Neural crest cell (in vitro differentiated cells): ENCODE measurements around the gene PCED1A. TPM values are rescaled to one million over a fixed set of nuclear protein-coding genes. Genes with fewer than 3 reads are reported as not detected.

Experiments used
- DNase-seq: peaks from one replicate; pipeline ENCODE4 v3.0.0; 2021; ENCODE audit warnings: low read depth, mixed read lengths, low spot score
- H3K27ac Mint-ChIP-seq: one replicate; pipeline ENCODE4 v1.8.0; 2021; ENCODE audit warnings: mild to moderate bottlenecking, mixed read lengths; ENCODE audit not compliant: unreplicated experiment
- H3K27me3 Mint-ChIP-seq: 2 replicates; pipeline ENCODE4 v1.8.0; 2021; ENCODE audit warnings: low read depth, mild to moderate bottlenecking, mixed read lengths
- H3K36me3 Mint-ChIP-seq: 2 replicates; pipeline ENCODE4 v1.8.0; 2021; ENCODE audit warnings: low read depth, mild to moderate bottlenecking, mixed read lengths
- H3K4me1 Mint-ChIP-seq: 2 replicates; pipeline ENCODE4 v1.8.0; 2021; ENCODE audit warnings: mixed read lengths
- H3K4me3 Mint-ChIP-seq: one replicate; pipeline ENCODE4 v1.8.0; 2021; ENCODE audit warnings: mild to moderate bottlenecking, mixed read lengths
- H3K9me3 Mint-ChIP-seq: 2 replicates; pipeline ENCODE4 v1.8.0; 2021; ENCODE audit warnings: mixed read lengths
- total RNA-seq: library from RNA; stranded (reverse); gene quantifications from 2 replicates; pipeline ENCODE4 v1.2.1, GENCODE V29; 2021
- TF ChIP-seq, protein P1 (sequence below): fragments of 200-600 bp; sonication (generic); conservative IDR thresholded peaks from 2 replicates; pipeline ENCODE4 v1.5.0; 2021; ENCODE audit warnings: antibody characterized with exemption, mild to moderate bottlenecking

Gene PCED1A
- total RNA-seq, 1 donor from 2014 or later = 68.7 TPM

DNA sequence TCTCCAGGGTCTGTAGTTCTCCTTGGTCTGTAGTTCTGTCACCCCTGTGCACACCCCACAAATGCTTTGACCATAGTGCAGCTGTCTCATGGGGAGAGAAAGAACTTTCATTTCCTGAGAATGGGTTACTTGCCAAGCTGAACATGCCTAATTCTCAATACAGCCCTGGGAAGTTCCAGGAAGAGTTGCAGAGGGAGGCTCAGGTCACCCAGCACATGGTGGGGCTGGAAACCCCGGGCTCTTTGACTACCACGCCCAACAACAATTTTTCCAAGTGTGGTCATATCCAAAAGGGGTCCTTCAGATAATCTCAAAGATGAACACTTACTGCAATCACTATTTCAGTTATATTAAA lies 30.6 kb upstream of the PCED1A start:
- Mint-ChIP-seq H3K4me3 (peak overlapping the region; percentile 77), H3K27ac (no peak overlapping the region), H3K9me3 (no peaks in the 10 kb centered on the region)

DNA sequence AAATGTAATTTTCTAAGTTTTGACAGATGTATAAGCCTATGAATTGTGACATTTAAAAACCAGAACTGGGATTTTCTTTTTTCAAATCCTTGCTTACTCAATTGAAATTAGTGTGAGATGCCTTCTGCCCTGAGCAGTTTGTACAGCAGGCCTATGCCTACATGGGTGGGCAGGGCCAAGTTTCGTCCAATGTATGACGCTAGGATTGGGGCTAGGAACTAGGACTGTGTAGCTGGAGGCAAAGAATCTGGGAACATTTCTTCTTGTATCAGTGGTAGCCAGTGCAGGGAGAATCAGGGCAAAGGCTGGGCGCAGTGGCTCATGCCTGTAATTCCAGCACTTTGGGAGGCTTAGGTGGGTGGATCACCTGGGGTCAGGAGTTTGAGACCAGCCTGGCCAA lies 28.9 kb upstream of the PCED1A start:
- no peak for DNase-seq
- TF ChIP-seq, protein P1, sequence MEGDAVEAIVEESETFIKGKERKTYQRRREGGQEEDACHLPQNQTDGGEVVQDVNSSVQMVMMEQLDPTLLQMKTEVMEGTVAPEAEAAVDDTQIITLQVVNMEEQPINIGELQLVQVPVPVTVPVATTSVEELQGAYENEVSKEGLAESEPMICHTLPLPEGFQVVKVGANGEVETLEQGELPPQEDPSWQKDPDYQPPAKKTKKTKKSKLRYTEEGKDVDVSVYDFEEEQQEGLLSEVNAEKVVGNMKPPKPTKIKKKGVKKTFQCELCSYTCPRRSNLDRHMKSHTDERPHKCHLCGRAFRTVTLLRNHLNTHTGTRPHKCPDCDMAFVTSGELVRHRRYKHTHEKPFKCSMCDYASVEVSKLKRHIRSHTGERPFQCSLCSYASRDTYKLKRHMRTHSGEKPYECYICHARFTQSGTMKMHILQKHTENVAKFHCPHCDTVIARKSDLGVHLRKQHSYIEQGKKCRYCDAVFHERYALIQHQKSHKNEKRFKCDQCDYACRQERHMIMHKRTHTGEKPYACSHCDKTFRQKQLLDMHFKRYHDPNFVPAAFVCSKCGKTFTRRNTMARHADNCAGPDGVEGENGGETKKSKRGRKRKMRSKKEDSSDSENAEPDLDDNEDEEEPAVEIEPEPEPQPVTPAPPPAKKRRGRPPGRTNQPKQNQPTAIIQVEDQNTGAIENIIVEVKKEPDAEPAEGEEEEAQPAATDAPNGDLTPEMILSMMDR = no peak
- peaks cover 48% of the 10 kb centered on the region for H3K4me1 Mint-ChIP-seq
- H3K4me3 Mint-ChIP-seq = peak overlapping the region; percentile 62
- peaks cover 5% of the 10 kb centered on the region for H3K36me3 Mint-ChIP-seq
- no peaks in the 10 kb centered on the region for H3K9me3 Mint-ChIP-seq
- peaks cover 13% of the 10 kb centered on the region for H3K27me3 Mint-ChIP-seq
- H3K27ac Mint-ChIP-seq = no peak overlapping the region

More for the DNA sequence above, 30.6 kb upstream of the PCED1A start:
- Mint-ChIP-seq H3K27me3 (peaks cover 13% of the 10 kb centered on the region), H3K36me3 (no peaks in the 10 kb centered on the region), H3K4me1 (peaks cover 65% of the 10 kb centered on the region)
- TF ChIP-seq, protein P1 = no peak
- DNase-seq = no peak

DNA sequence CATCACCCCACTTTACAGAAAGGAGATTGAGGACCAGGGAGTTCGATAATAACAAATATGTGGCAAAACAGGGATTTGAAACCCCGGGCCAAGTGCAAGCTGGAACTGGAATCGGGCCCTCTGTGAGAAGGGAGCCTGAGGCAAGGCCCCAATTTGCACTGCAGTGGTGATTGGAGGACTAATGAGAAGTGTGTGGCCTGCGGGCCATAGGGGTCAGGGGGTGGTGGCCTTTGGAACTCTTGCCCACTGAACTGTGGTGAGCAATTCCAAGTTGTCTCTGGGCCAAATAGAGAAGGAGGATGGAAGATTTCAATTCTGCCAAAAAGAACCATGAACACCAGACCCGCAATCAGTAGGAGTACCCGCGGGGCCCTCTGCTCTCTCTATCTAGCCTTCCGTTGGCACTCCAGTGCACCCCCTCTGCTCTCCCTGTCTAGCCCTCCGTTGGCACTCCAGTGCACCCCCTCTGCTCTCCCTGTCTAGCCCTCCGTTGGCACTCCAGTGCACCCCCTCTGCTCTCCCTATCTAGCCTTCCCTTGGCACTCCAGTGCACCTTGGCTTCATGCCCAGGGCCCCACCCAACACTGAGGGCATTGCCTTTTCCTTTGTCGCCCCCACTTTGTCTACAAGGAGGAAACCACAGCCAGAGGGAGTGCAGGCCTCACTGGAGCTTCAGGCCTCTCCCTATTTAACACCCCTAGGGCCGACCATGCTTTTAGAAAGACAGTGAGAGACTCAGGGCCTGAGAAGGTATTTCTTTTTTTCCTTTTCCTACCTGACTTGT lies 26.8 kb upstream of the PCED1A start:
- Mint-ChIP-seq H3K36me3 (peaks cover 5% of the 10 kb centered on the region), H3K4me1 (peaks cover 41% of the 10 kb centered on the region), H3K27ac (no peak overlapping the region), H3K4me3 (no peak overlapping the region), H3K27me3 (peaks cover 6% of the 10 kb centered on the region), H3K9me3 (no peaks in the 10 kb centered on the region)
- TF ChIP-seq, protein P1 = no peak
- DNase-seq = no peak

DNA sequence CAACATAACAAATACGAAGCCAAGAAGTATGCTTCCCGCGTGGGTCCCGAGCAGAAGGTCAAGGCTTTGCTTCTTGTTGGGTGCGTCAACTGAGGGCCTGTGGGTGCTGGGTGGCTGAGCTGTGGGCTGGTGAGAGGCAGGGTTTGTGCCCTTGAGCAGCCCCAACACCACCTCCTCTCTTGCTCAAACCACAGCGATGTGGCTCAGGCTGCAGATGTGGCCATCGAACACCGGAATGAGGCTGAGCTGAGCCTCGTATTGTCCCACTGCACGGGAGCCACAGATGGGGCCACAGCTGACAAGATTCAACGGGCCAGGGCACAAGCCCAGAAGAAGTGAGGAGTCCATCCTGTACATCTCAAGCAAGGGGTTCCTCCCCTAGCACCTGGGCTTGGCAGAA lies 25.8 kb upstream of the PCED1A start:
- TF ChIP-seq, protein P1 = no peak
- H3K4me1 Mint-ChIP-seq = peaks cover 35% of the 10 kb centered on the region
- no peak for DNase-seq
- no peak overlapping the region for H3K4me3 Mint-ChIP-seq
- H3K27me3 Mint-ChIP-seq = no peaks in the 10 kb centered on the region
- H3K9me3 Mint-ChIP-seq = no peaks in the 10 kb centered on the region
- peaks cover 5% of the 10 kb centered on the region for H3K36me3 Mint-ChIP-seq
- H3K27ac Mint-ChIP-seq = no peak overlapping the region

DNA sequence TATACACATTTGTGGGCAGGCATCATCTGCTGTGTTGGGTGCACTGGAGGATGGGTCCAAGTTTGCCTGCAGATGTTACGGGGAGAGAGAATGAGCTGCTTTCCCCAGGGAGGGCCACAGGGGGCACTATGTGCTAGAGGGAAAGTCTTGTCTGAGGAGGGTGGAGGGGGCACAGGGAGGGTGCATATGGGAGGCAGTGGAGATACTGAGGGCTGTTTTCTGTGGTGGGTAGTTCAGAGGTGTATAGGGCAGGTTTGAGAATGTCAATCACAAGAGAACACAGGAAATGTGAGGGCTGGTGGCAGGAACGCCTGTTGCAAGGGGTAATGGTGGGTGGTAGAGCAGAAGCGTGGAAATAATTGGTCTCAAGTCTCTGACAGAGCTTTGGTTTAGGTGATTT lies 25.2 kb upstream of the PCED1A start:
- Mint-ChIP-seq H3K4me1 (peaks cover 30% of the 10 kb centered on the region), H3K27ac (no peak overlapping the region), H3K9me3 (no peaks in the 10 kb centered on the region), H3K4me3 (no peak overlapping the region), H3K36me3 (peaks cover 5% of the 10 kb centered on the region), H3K27me3 (no peaks in the 10 kb centered on the region)
- DNase-seq = no peak
- TF ChIP-seq, protein P1 = no peak
